HG03565 (cell line): ENCODE data around the gene PTPRN2.
"Not testable (repeated sequence)": the region's sequence is repeated elsewhere in the genome, so short reads cannot be mapped to it uniquely, and the experiment has no call there.

Experiments used
- ATAC-seq: cut with Tn5 transposase; IDR thresholded peaks from one replicate; pipeline ENCODE4 v1.9.1; 2021; ENCODE audit warnings: mild to moderate bottlenecking, moderate library complexity; ENCODE audit not compliant: unreplicated experiment

Gene PTPRN2

GRCh38 chr7:157786375-157787274, 801.0 kb downstream of the PTPRN2 start:
- ATAC-seq, result no peak

DNA sequence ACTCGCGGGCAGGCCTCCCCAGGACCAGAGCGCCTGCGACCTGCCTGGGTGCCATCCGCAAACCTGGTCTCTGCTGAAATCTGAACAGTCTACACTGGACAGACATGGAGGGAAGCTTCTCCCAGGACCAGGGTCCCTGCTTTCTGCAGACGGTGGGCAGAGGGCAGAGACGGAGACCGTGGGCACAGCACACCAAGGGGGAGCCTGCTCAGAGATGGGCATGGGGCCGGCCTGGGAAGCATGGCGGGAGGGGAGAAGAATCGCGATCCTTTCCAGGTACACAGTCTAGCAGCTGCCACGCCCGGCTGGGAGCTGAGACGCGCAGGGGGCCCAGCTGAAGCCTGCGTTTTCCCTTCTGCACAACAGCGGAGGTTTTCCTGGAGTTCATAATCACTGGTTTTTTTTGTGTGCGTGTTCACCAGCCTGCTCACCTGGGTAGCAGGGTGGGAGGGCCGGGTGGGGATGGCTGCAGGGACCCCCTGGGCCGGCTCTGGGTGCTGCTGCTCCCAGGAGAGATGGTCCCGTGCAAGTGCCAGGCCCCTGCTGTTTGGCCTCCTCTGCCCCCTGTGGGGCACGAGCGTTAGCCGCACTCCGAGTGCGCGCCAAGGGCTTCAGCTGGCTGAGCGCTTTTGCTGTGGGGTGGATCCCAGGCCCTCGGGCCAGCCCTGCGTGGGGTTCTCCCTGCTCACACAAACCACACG, 802.0 kb downstream of the PTPRN2 start:
- no peak for ATAC-seq

GRCh38 chr7:157784979-157785441, 802.6 kb downstream of the PTPRN2 start:
- no peak for ATAC-seq

- ATAC-seq, result no peak
Measured at GRCh38 chr7:157784041-157784835, 803.4 kb downstream of the PTPRN2 start.

DNA sequence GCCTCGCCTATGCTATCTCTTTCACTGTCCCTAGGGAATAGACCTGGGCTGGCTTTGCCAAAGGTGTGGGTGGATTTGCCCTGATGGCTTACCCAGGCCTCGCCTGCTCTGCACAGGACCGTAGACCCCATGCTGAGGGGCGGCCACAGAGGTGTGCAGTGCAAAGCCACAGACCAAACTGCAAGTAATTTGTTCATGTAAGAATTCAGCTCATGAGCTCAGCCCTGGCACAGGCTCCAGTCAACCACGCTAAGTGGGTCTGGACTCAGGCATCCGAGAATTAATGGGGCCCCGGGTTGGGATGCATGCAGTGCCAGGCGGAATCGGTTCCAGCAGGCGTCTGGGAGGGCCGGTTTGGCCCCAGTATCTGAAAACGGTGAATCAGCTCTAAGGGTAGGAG, 805.6 kb downstream of the PTPRN2 start:
- ATAC-seq, result no peak

GRCh38 chr7:157780721-157781120, 806.9 kb downstream of the PTPRN2 start:
- no peak for ATAC-seq

DNA sequence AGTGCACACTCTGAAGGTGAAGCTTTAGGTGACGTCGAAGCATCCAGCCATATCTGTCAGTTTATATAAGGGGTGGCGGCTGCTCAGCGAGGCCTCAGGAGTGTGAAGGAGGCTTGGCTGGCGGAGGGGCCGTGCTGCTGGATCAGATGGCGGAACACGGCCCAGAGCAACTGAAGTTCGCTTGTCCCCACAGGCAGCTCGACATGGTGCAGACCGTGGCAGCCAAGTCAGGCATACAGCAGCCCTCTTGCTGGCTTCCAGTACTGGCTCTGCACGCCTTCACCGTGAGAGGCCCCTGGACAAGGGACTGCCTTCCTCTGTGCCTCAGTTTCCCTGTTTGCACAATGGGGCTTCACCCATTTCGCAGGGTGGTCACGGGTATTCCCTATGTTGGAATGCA, 807.3 kb downstream of the PTPRN2 start:
- no peak for ATAC-seq

DNA sequence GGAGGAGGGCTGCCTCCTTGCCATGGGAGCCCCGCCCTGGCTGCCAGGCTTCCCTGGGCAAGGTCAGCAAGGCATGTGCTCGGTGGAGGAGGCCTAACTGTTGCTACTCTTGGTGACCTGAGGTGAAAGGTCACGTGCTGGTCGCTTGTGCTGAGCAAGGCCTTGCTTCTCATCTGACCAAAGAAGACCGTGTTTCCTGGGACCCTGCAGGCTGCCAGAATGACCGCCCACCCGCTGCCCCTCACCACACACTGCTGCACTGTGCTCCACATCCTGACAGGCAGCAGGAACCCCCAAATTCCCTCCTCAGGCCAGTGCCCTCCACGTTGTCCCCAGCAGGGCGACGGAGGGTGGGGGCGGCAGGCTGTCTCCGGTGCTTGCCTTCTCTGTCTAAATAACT, 808.4 kb downstream of the PTPRN2 start:
- no peak for ATAC-seq

GRCh38 chr7:157777194-157777762, 810.3 kb downstream of the PTPRN2 start:
- not testable (repeated sequence) for ATAC-seq

- ATAC-seq, result no peak
Measured at GRCh38 chr7:157775560-157776332, 811.9 kb downstream of the PTPRN2 start.

DNA sequence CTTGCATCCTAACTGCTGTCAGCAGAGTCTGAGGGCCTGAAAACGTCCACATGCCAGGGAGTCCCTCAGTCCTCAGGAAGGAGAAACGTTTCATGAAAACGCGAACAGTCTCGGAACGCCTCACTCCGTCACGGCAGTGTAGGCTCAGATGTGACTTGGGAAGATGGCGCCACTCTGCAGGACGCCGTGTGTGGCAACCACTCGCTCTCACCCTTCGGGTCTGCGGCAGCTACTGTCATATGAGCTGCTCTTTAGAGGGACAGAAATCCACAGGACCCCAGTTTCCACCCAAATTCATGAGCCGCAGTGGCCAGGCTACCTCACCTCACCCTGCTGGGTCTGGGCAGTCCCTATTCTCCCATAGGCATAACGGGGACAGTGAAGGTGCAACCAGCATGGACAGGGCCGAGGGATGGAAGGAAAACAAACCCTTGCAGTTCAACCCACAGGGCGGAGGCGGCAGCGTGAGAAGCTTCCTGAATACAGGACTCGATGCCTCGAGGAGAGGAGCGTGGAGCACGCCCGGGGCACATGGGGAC, 812.5 kb downstream of the PTPRN2 start:
- no peak for ATAC-seq

GRCh38 chr7:157774495-157774894, 813.1 kb downstream of the PTPRN2 start:
- ATAC-seq, result no peak

DNA sequence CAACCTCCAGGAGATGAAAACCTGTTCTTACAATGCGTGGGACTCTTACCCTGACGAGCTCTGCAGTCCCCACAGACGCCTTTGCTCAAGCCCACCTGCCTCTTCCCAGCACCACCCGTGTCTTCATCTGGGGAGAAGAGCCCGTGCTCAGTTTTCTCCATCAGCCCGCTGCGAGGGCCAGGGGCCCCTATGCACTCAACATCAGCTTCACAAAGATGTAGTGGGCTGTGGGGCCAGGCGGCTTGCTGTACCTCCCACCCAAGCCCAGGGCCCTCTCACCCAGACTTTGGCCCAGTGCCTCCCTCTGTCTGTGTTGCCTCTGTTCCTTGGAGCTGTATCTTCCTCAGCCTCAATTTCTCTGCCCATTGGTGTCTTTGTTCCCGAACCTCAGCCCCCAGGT, 814.3 kb downstream of the PTPRN2 start:
- no peak for ATAC-seq

DNA sequence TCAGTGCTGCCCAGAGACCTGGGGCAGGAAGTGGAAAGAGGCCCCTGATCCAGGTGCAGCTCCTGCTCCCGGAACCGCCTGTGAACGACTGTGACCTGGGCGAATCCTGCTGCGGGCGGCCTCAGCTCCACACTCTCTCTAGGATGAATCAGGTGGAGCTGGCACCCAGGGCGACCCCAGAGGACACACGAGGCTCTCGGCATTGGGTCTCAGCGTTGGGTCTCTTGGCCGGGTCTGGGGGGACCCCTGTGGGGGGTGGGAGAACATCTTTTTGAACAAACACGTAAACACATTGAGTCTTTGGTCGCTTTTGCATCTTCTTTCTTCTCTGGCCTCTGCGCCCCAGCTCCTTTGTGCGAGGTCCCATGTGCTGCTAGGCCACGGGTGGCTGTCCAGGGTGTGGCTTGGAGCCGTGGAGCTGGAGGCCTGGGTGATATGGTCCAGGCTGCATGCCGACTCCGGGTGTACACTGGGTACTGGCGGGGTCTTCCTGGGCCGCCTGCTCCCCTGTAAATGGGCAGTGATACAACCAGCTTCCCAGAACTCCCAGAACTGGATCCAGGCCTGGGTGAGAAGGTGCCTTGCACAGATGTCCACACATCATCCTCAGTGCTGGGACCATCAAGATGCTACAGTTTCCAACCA, 815.0 kb downstream of the PTPRN2 start:
- ATAC-seq, result no peak

DNA sequence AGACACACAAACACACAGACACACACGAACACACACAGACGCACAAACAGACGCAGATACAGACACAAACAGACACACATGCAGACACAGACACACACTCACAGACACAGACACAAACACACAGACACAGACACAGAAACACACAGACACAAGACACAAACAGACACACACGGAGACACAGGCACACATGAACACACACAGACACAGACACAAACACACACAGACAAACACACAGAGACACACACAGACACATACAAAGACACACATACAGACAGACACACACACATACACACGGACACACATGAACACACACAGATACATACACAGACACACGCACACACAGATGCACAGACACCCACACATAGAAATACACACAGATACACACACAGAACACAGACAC, 815.9 kb downstream of the PTPRN2 start:
- no peak for ATAC-seq

DNA sequence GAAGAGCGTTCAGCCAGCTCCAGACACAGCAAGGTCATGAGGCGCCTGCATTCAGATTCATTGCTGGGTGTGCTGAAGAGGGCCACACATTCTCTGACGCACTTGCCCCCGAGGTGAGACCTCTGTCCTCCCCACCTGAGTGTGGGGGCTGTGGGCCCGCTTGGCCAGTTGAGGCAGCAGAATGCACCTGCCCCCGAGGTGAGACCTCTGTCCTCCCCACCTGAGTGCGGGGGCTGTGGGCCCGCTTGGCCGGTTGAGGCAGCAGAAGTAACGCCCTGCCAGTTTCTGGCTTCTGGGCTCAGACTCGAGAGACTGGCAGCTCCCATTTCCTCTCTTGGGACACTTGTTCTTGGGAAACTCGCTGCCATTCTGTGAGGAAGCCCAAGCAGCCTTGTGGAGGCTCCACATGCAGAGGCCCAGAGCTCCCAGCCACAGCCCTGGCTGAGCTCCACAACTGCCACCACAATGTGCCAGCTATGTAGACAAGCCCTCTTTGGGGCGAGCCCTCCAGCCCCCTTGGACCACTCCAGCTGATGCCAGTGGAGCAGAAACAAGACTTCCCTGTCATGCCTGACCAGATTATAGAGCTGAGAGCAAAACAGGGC, 816.8 kb downstream of the PTPRN2 start:
- no peak for ATAC-seq

DNA sequence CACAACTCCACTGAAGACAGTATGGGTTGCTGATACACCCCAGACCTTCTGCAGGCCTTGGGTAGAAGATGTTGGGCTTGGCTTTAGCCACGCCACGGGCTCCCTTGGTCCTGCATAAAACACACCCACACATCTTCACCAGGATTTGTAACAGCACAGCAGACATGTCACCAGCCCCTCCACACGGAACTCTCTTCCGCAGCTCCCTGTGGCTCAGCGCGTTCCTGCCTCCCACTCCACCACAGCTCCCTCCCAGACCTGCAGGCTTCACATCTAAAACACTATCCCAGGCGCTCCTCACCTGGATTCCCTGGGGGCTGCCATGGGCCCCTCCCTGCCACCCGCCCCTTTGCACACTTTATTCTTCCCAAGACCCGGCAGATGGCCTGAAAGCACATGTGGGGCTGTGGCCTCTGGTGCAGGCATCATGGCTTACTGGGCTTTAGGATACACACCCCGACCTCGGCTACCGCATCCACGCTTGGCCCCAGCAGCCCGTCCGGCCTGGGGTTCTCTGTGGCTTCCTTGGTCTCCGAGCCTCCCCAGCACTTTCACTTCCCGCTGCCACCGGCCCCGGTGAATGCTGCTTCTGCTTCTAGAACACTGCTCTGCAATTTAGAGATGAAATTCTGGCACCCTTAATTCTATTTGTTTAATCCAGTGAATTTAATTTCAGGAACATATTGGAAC, 818.0 kb downstream of the PTPRN2 start:
- no peak for ATAC-seq

- ATAC-seq, result no peak
Measured at GRCh38 chr7:157769086-157769485, 818.5 kb downstream of the PTPRN2 start.
